Neural crest cell (in vitro differentiated cells): ENCODE results near the gene SAV1. TPM values are rescaled to one million over a fixed set of nuclear protein-coding genes. Genes with fewer than 3 reads are reported as not detected.

ENCODE experiments used
- DNase-seq: peaks from one replicate; pipeline ENCODE4 v3.0.0; 2021; ENCODE audit warnings: low read depth, mixed read lengths, low spot score
- H3K27ac Mint-ChIP-seq: one replicate; pipeline ENCODE4 v1.8.0; 2021; ENCODE audit warnings: mild to moderate bottlenecking, mixed read lengths; ENCODE audit not compliant: unreplicated experiment
- H3K27me3 Mint-ChIP-seq: 2 replicates; pipeline ENCODE4 v1.8.0; 2021; ENCODE audit warnings: low read depth, mild to moderate bottlenecking, mixed read lengths
- H3K36me3 Mint-ChIP-seq: 2 replicates; pipeline ENCODE4 v1.8.0; 2021; ENCODE audit warnings: low read depth, mild to moderate bottlenecking, mixed read lengths
- H3K4me1 Mint-ChIP-seq: 2 replicates; pipeline ENCODE4 v1.8.0; 2021; ENCODE audit warnings: mixed read lengths
- H3K4me3 Mint-ChIP-seq: one replicate; pipeline ENCODE4 v1.8.0; 2021; ENCODE audit warnings: mild to moderate bottlenecking, mixed read lengths
- H3K9me3 Mint-ChIP-seq: 2 replicates; pipeline ENCODE4 v1.8.0; 2021; ENCODE audit warnings: mixed read lengths
- total RNA-seq: library from RNA; stranded (reverse); gene quantifications from 2 replicates; pipeline ENCODE4 v1.2.1, GENCODE V29; 2021
- TF ChIP-seq, protein P1 (sequence below): fragments of 200-600 bp; sonication (generic); conservative IDR thresholded peaks from 2 replicates; pipeline ENCODE4 v1.5.0; 2021; ENCODE audit warnings: antibody characterized with exemption, mild to moderate bottlenecking

Gene SAV1
- total RNA-seq, 1 donor from 2014 or later, result 23.5 TPM

DNA sequence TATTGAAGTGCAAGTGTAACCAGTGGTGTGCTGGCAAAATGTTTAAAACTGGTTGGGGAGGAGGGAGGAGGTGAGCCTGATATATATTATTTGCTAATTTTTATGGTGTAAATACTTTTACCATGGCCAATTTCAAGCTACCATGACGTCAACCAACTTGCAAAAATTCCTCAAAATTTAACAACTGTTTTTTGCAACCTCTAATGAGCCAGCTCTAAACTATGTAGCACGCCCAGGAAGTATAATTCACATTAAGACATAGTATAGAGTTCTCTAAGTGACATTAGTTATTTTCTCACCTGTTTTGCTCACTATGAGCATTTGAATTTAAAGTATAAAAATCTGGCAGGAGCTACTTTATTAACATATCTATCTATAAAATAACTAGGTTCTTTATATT is 66.7 kb downstream of the SAV1 start:
- Mint-ChIP-seq H3K9me3 (no peaks in the 10 kb centered on the region), H3K27me3 (no peaks in the 10 kb centered on the region), H3K36me3 (no peaks in the 10 kb centered on the region), H3K4me3 (no peak overlapping the region), H3K27ac (no peak overlapping the region), H3K4me1 (peaks cover 13% of the 10 kb centered on the region)
- DNase-seq, result no peak
- TF ChIP-seq, protein P1, sequence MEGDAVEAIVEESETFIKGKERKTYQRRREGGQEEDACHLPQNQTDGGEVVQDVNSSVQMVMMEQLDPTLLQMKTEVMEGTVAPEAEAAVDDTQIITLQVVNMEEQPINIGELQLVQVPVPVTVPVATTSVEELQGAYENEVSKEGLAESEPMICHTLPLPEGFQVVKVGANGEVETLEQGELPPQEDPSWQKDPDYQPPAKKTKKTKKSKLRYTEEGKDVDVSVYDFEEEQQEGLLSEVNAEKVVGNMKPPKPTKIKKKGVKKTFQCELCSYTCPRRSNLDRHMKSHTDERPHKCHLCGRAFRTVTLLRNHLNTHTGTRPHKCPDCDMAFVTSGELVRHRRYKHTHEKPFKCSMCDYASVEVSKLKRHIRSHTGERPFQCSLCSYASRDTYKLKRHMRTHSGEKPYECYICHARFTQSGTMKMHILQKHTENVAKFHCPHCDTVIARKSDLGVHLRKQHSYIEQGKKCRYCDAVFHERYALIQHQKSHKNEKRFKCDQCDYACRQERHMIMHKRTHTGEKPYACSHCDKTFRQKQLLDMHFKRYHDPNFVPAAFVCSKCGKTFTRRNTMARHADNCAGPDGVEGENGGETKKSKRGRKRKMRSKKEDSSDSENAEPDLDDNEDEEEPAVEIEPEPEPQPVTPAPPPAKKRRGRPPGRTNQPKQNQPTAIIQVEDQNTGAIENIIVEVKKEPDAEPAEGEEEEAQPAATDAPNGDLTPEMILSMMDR, result no peak

DNA sequence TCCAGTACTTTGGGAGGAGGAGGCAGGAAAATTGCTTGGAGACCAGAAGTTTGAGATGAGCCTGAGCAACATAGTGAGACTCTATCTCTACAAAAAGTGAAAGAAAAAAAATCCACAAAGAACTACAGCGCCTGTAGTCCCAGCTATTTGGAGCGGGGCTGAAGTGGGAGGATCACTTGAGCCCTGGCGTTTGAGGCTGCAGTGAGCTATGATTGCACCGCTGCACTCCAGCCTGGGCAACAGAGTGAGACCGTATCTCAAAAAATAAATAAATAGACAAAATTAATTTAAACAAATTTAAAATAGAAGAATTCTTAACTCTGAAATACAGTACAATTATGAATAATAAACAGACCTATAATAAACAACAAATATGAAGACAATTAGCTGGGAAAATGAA is 67.3 kb downstream of the SAV1 start:
- DNase-seq, result no peak
- Mint-ChIP-seq H3K4me3 (no peak overlapping the region), H3K4me1 (peaks cover 9% of the 10 kb centered on the region), H3K36me3 (no peaks in the 10 kb centered on the region), H3K27me3 (no peaks in the 10 kb centered on the region), H3K9me3 (no peaks in the 10 kb centered on the region), H3K27ac (no peak overlapping the region)
- TF ChIP-seq, protein P1, result no peak

DNA sequence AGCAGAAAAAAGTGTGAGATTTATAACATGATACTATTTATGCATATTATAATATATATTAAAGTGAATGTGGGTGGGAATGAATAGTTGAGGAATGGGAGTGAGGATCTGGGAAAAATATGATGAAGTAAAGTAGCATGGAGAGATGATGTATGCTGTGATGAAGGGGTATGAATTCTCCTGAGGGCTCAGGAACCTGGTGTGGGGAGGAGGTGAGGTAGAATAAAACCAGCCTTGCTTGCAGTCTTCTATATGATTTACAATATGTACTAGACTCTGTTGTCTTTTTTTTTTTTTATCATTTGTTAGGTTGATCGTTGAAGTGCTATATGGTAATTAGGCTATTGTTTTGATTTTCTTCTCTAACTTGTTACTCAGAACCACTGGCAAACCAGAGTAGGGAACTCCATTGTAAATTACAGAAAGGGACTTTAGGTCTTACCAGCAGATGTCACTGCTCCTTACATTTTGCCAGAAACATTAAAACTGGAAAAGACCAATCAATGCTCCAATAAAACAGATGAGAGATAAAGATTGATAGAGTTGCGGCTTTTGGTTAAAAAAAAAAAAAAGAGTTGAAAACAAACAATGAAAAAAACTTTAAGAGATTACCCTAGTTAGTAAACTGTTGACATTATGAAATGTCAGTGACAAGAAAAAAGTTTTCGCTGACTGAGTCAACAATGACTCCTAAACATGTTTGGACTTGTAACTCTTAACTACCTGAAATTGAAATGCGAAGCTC is 68.2 kb downstream of the SAV1 start:
- H3K4me3 Mint-ChIP-seq, result no peak overlapping the region
- no peak overlapping the region for H3K27ac Mint-ChIP-seq
- H3K4me1 Mint-ChIP-seq, result peaks cover 7% of the 10 kb centered on the region

DNA sequence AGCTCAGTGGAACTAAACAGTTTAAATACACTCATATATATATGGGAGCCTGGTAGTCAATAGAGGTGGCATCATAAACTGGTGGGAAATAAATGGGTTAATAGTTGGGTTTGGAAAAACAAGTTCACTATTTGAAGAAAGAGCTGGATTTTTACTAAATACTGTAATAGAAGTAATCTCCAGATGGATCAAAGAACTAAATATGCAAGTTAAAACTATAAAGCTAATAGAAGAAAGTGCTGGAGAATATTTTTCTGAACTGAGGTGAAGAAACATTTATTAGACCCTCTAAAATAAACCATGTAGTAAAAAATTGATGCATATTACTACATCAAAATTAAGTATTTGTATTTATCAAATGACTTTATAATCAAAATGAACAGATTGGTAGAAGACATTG is 69.3 kb downstream of the SAV1 start:
- Mint-ChIP-seq H3K27me3 (no peaks in the 10 kb centered on the region), H3K27ac (no peak overlapping the region), H3K36me3 (no peaks in the 10 kb centered on the region), H3K4me1 (peaks cover 19% of the 10 kb centered on the region), H3K4me3 (no peak overlapping the region), H3K9me3 (no peaks in the 10 kb centered on the region)
- TF ChIP-seq, protein P1, result no peak
- DNase-seq, result no peak

More for the DNA sequence above, 68.2 kb downstream of the SAV1 start:
- DNase-seq, result no peak
- TF ChIP-seq, protein P1, result peak; percentile 71
- Mint-ChIP-seq H3K27me3 (no peaks in the 10 kb centered on the region), H3K9me3 (no peaks in the 10 kb centered on the region), H3K36me3 (no peaks in the 10 kb centered on the region)

DNA sequence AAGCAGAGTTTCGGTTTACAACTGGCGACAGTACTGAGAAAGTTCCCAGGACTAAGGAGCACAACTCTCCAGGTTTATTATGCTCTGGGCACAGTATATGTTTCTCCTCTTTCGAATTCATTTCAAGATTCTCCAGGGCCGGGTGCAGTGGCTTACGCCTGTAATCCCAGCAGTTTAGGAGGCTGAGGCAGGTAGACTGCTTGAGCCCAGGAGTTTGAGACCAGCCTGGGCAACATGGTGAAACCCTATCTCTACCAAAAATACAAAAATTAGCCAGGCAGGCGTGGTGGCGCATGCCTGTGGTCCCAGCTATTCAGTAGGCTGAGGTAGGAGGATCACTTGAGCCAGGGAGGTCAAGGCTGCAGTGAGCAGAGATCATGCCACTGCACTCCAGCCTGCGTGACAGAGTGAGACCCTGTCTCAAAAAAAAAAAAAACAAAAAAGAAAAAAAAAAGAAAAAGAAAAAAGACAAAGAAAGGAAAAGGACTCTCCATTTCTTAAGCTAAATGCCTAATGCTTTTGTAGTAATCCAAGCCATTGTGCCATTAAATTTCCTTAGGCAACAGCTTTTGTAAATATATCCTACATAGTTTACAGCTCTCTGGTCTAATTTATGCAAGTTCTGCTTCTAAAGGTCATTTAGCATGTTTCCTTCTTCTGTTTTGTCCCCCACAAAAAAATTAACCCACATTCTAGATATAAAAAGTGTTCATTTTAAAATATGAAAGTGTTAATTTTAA is 73.4 kb downstream of the SAV1 start:
- peaks cover 14% of the 10 kb centered on the region for H3K4me1 Mint-ChIP-seq
- DNase-seq, result no peak
- no peaks in the 10 kb centered on the region for H3K36me3 Mint-ChIP-seq
- no peaks in the 10 kb centered on the region for H3K9me3 Mint-ChIP-seq
- H3K27me3 Mint-ChIP-seq, result no peaks in the 10 kb centered on the region
- H3K27ac Mint-ChIP-seq, result peak overlapping the region; percentile 74
- TF ChIP-seq, protein P1, result no peak
- H3K4me3 Mint-ChIP-seq, result no peak overlapping the region
